Neutrophil (primary cell): ENCODE results near the gene ATRX.
A peak's percentile ranks its signal among the peaks of the same experiment; 100 is the strongest.

Source experiments
- H3K27ac ChIP-seq: fragments of 200-600 bp; sonication (generic); 2 replicates; pipeline ENCODE4 v1.5.1; 2016; ENCODE audit warnings: mild to moderate bottlenecking, moderate library complexity
- H3K27me3 ChIP-seq: fragments of 200-600 bp; sonication (generic); 2 replicates; pipeline ENCODE4 v1.6.0; 2016; ENCODE audit warnings: mild to moderate bottlenecking
- H3K36me3 ChIP-seq: fragments of 200-600 bp; sonication (generic); 2 replicates; pipeline ENCODE4 v1.5.1; 2017
- H3K4me1 ChIP-seq, 2 experiments: fragments of 200-600 bp in 1 of 2; sonication (generic) in 1 of 2; 1 replicate in 1 of 2; 2 replicates in 1 of 2; pipeline versions ENCODE4 v1.5.1 to v1.6.1; 2013 to 2016; ENCODE audit warnings: low read depth in 1 of 2, low read length in 1 of 2, mild to moderate bottlenecking in 1 of 2, moderate library complexity in 1 of 2; ENCODE audit not compliant: control insufficient read depth in 1 of 2, insufficient read depth in 1 of 2
- H3K4me3 ChIP-seq, 2 experiments: fragments of 200-600 bp in 1 of 2; sonication (generic) in 1 of 2; 1 replicate in 1 of 2; 2 replicates in 1 of 2; pipeline ENCODE4 v1.5.1; 2013 to 2016; ENCODE audit warnings: low read depth in 1 of 2, low read length in 1 of 2, mild to moderate bottlenecking in 1 of 2, moderate library complexity in 1 of 2
- H3K9me3 ChIP-seq: fragments of 200-600 bp; sonication (generic); 2 replicates; pipeline ENCODE4 v1.5.1; 2016
- CTCF ChIP-seq: fragments of 200-600 bp; sonication (generic); IDR thresholded peaks from 2 replicates; pipeline ENCODE4 v1.5.1; 2016; ENCODE audit warnings: antibody characterized with exemption

ATRX gene

GRCh38 chrX:77658886-77659285, 127.1 kb downstream of the ATRX start:
- Histone ChIP-seq H3K27ac (no peak overlapping the region), H3K4me3 (no peak overlapping the region), H3K4me1 (no peaks in the 10 kb centered on the region), H3K36me3 (no peaks in the 10 kb centered on the region), H3K9me3 (no peaks in the 10 kb centered on the region), H3K27me3 (no peaks in the 10 kb centered on the region)
- no peak for TF ChIP-seq CTCF

- peaks cover 13% of the 10 kb centered on the region for H3K36me3 ChIP-seq
- H3K9me3 ChIP-seq, result no peaks in the 10 kb centered on the region
- TF ChIP-seq CTCF, result no peak
Observed at GRCh38 chrX:77652095-77652494, 133.9 kb downstream of the ATRX start.

GRCh38 chrX:77640702-77641101, 145.3 kb downstream of the ATRX start:
- H3K4me3 ChIP-seq, result no peak overlapping the region
- no peaks in the 10 kb centered on the region for H3K9me3 ChIP-seq
- TF ChIP-seq CTCF, result no peak
- H3K27ac ChIP-seq, result no peak overlapping the region
- H3K4me1 ChIP-seq, result no peaks in the 10 kb centered on the region
- H3K36me3 ChIP-seq, result no peaks in the 10 kb centered on the region
- H3K27me3 ChIP-seq, result no peaks in the 10 kb centered on the region

More at GRCh38 chrX:77652095-77652494, 133.9 kb downstream of the ATRX start:
- Histone ChIP-seq H3K27me3 (no peaks in the 10 kb centered on the region), H3K4me3 (no peak overlapping the region), H3K27ac (no peak overlapping the region), H3K4me1 (no peaks in the 10 kb centered on the region)

GRCh38 chrX:77639820-77640219, 146.2 kb downstream of the ATRX start:
- Histone ChIP-seq H3K9me3 (no peaks in the 10 kb centered on the region), H3K4me1 (no peaks in the 10 kb centered on the region), H3K27ac (no peak overlapping the region), H3K4me3 (no peak overlapping the region), H3K27me3 (no peaks in the 10 kb centered on the region), H3K36me3 (peaks cover 3% of the 10 kb centered on the region)
- TF ChIP-seq CTCF, result no peak

GRCh38 chrX:77638397-77638796, 147.6 kb downstream of the ATRX start:
- H3K9me3 ChIP-seq, result no peaks in the 10 kb centered on the region
- peaks cover 10% of the 10 kb centered on the region for H3K36me3 ChIP-seq
- H3K4me3 ChIP-seq, result no peak overlapping the region
- no peaks in the 10 kb centered on the region for H3K4me1 ChIP-seq
- H3K27ac ChIP-seq, result no peak overlapping the region
- H3K27me3 ChIP-seq, result no peaks in the 10 kb centered on the region
- no peak for TF ChIP-seq CTCF

- Histone ChIP-seq H3K4me1 (no peaks in the 10 kb centered on the region), H3K27me3 (no peaks in the 10 kb centered on the region), H3K36me3 (peaks cover 18% of the 10 kb centered on the region), H3K4me3 (no peak overlapping the region), H3K9me3 (no peaks in the 10 kb centered on the region), H3K27ac (peak overlapping the region; percentile 65)
- TF ChIP-seq CTCF, result no peak
Observed at GRCh38 chrX:77635373-77635772, 150.6 kb downstream of the ATRX start.
